HG03575 (cell line): Measurements from ENCODE around the gene ELMO1.

Experiments used
- ATAC-seq: cut with Tn5 transposase; IDR thresholded peaks from one replicate; pipeline ENCODE4 v1.9.1; 2021; ENCODE audit not compliant: unreplicated experiment, insufficient number of reproducible peaks, low FRiP score; ENCODE audit errors: extremely low read depth

ELMO1 gene

DNA sequence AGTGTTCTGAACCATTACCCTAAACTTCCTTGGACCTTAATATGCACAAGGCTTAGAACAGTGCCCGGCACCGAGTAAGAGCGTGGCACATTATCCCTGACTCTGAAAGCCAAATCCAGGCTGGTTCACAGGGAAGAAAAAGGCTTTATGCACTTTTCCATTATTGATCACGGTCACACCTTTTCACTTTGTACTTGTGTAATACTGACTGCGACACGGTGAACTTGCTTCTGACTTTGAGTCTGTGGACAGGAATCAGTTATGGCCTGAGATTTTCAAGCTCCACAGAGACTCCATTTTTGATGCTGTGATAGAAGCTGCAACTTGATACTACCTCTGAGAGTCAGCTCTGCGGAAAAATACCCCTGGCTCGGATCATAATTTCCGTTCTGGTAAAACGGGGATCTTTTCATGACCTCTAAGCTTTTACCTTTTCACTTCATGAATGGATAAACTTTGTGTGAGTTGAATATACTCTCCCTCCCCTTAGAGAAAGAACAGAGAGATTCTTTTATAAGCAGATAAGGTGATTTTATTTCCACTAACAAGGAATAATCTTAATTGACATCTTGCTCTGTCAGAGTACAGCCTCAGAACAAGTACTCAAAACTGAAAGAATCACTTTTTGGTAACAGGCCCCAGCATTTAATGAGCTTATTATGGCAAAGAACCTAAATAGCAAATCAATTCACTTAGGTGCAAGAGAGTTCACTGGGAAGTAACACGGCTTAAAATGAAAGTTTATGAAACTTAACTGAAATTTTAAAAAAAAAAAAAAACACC is 88.8 kb downstream of the ELMO1 start:
- ATAC-seq: no peak

DNA sequence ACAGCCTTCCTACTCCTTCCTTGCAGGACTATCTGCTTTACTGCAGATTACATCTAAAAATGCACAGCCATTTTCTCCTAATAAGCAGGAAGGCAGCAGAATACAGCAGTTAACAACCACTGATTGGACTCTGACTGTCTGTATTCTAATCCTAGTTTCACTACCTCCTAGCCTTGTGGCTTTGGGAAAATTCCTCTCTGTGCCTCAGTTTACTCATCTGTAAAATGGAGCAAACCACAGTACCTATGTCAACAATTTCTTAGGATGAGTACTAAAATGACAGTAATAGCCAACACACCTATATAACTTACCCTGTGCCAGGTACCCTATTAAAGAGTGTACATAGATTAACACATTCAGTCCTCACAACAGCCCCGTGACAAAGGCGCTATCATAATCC is 89.5 kb downstream of the ELMO1 start:
- no peak for ATAC-seq

DNA sequence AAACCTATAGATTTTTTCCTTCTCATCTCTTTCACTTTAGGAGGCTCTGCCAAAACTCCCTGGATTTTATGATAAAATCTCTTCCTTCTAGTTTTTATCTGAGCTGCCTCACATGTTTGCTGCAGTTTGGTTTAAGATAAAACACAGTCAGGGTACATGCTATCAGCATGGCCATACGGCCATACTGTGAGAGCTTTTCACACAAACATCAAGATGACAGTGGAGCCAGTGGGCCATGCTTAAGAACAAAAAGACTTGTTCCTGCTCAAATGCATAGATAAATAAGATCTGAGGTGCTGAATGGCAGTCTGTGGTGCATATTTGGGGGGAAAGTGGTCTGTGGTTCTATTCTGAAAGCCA is 91.0 kb downstream of the ELMO1 start:
- ATAC-seq: no peak

DNA sequence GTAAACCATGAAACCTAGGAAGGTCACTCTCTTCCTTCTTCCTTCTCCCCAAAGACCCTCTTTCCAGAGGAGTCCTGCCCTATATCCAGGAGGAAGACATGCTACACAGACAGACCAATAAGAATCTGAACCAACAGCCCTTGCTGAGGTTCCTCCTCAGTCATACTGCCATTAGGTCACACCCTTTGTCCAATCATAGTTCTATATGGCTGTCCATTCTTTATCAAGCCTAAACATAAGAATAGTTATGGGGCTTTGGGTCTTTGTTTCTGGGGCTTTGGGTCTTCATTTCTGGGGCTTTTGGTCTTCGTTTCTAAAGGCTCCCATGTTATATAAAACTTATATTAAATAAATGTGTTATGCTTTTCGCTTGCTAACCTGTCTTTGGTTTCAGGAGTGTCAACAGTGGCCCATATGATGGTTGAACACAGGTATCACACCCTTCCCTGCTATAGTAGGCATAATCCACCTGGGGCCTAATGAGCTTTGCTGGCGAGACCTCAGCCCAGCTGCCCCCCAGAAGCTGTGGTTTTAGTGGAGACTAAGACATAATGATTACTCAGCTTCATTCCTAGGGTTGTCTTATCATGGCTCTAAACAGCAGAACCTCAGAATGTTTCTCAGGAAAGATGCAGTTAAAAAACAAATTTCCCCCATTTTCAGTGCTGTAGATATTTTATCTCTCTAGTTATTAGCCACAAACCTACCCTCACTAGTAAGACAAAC is 91.6 kb downstream of the ELMO1 start:
- no peak for ATAC-seq

DNA sequence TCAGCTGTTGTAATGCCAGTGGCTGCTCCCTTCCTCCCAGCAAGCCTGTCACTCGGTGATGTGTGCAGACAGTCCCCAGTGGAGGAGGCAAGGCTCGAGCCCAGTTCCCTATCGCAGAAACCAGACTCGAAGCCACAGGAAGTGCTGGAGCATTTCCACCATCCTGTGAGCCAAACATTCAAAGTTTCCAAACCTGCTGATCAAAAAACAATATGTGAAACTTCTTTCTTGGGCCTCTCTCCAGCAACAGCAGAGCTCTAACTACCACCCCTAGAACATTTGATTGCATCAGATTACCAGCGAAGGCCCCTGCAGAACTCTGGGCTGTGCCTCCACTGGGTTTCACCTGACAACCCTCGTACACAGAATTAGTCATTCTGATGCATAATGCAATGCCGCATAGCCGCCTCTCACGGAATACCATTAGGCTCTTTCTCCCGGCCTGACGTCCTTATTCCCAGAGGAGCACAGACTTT is 94.0 kb downstream of the ELMO1 start:
- ATAC-seq: no peak

DNA sequence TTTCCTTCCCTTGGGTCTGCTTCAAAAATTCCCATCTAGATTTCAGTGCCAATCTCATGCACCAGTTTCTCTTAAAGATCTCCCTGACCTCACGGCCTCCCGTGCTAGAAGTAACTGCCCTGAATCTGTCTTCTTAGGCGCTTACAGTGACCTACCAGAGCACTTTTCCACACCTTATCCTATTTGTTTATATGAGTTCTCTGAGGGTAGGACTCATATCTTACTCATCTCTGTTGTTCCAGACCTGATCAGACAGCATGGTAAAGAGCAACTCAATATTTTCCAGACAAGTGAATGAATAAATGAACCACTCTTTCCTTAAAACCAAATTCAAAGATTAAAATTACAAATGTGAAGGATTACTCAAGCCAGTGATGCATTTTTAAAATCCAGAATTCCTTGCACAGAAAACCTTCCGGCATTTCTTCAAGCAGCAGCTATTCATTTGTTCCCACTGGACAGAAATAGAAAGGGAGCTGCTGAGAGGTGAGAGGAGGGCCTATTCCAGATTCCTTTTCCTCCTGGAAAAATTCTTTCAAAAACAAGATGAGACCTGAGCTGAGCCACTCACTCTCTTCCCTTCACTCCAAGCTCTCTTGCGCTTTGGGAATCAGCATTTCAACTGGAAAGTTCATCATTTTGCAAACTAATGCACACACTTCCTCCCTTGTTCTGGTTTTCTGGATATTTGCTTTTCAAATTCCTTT is 94.6 kb downstream of the ELMO1 start:
- ATAC-seq: no peak

DNA sequence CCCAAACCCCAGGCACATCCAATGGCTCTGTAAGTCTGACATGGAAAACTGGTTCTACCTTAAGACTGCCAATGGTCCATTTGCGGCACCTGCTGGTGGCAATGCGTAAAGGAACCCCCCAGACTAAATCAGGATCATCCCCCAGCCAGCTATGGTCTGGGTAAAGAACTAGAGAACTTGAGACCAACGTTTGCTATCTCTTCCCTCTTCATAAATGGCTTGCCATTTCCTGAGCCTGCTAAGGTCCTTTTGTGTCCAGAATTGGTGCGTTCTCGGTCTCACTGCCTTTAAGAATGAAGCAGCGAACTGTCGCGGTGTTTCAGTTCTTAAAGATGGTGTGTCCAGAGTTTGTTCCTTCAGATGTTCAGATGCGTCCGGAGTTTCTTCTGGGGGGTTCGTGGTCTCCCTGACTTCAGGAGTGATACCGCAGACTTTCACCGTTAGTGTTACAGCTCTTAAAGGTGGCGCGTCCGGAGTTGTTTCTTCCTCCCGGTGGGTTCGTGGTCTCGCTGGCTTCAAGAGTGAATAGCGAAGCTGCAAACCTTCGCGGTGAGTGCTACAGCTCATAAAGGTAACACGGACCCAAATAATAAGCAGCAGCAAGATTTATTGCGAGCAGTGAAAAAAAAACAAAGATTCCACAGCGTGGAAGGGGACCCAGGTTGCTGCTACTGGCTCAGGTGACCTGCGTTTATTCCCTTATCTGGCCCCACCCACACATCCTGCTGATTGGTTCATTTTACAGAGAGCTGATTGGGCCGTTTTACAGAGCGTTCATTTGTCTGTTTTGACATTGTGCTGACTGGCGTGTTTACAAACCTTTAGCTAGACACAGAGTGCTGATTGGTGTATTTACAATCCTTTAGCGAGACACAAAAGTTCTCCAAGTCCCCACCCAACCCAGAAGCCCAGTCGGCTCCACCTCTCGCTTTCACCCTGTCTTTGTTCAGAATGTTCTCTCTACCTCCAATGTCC is 95.4 kb downstream of the ELMO1 start:
- ATAC-seq: no peak

DNA sequence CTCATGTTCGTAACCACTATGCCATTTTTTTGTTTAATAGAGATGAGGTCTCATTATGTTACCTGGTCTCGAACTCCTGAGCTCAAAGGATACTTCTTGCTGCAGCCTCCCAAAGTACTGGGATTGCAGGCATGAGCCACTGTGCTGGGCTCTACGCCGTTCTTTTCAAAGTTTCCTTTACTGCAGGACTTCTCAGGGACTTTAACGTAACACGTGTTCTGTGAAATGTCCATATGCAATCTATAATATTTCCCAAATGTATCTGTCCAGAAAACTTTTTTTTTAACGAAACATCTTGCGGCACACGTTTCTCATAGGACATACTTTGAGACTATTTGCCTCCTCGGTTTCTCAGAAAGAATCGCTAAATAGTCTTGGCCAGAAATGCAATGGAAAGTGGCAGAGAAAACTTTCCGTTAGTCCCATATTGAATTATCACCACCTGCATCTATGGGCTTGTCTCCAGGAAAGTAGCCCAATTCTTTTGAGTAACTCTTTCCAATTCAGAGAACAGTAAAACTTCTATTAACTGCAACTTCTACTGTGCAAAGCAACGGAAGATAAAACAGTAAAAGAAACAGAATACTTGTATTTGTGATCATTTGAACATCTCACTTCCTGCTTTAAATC is 96.3 kb downstream of the ELMO1 start:
- no peak for ATAC-seq

DNA sequence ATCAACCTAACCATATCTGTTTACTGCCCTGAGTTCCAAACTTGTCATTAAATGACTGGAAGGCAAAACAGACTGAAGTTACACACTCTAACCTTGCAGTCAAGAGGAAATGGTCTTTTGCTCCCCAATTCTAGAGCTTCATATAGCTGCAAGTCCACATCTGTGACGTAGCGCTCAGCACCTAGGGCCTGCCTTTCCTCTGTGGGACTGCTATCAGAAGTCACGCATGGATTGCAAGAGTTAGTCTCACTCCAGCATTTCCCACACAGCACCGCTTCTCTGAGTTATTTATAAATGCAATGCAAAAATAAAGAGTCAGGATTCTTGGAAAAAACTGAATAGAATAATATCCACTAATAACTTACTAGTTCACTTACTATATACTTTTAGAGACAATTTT is 96.9 kb downstream of the ELMO1 start:
- no peak for ATAC-seq

DNA sequence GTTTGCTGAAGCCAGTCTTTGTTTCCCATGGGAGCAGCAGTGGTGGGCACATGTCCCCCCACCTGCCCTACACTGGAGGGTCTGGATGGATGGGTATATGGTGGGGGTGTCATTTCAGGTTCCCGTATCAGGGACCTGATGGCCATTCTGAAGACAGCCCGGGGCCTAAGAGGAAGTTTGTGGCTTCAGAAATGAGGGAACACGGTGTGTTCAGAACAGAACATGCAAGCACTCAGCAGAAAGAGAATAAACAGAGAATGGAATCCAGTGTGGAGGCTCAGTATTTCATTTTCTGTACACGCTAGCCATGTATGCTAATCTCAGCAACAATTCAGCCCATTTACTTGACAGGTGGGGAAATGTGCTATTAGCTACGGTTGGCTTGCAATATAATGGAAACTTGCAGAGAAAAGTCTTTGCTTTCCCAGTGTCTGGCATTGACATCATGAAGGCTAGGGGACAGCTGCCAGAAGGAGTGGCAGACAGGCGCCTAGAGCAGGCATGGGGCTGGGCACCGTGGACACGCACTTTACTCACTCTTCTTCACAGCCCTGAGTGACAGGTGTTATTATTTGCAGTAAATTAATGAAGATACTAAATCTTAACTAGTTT is 98.6 kb downstream of the ELMO1 start:
- no peak for ATAC-seq

DNA sequence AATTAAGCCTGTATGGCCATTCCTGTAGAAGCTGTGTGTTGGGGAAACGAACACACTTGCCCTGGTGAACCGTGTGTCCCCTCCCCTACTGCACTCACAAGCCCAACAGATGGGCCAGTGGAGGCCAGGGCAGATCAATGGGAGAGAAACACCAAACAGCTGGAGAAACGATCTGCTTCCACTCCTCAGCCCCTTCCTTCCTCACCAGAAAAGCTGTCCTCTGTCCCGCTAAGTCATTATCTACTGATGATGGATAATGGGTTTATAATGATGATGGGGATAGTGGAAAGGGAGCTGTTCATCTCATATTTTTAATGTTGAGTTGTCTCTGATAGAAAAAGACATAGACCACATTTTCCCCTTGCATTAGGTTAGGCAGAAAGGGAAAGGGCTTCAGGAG is 99.7 kb downstream of the ELMO1 start:
- ATAC-seq: no peak

DNA sequence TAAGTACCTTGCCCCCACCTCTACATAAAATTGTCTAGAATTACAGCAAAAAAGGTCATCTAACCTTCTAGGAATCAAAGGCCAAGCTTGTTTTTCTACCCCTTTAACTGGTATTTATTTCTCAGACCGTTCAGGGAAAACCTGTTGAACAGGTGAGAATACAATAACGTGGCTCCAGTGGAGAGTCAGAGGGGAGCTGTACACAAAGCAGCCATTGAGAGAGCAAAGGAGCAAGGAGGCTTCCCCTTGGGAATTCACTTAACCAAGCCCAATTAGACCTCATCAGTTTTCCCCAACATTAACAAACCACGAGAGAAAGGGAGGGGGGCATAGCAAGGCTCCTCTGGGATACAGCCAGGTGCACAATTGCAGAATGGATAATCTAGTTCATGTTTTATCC is 101.9 kb downstream of the ELMO1 start:
- no peak for ATAC-seq

DNA sequence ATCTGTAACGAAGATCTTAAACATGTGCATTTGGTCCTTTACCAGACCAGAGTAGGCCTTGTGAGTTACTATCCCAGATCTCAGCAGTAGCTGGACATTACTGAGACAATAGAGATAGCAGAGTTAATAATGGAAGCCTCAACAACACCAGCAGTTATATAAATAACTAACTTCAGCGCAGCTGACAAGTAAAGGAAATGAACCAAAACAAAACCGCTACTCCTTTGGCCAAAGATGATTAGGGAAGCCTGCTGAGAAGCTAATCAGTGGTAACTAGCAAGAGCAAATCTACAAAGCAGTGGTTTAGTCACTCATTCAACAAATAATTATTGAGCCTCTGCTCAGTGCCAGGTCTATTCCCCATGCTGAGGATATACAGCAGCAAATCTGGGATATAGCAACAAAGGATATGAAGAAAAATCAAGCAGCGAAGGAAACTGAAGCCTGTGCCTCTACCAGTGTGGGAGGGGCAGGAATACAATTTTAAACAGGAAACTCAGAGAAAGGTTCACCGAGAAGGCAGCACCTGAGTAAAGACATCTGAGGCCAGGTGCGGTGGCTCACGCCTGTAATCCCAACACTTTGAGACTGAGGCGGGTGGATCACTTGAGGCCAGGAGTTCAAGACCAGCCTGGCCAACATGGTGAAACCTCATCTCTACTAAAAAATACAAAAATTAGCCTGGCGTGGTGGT is 103.6 kb downstream of the ELMO1 start:
- ATAC-seq: no peak

DNA sequence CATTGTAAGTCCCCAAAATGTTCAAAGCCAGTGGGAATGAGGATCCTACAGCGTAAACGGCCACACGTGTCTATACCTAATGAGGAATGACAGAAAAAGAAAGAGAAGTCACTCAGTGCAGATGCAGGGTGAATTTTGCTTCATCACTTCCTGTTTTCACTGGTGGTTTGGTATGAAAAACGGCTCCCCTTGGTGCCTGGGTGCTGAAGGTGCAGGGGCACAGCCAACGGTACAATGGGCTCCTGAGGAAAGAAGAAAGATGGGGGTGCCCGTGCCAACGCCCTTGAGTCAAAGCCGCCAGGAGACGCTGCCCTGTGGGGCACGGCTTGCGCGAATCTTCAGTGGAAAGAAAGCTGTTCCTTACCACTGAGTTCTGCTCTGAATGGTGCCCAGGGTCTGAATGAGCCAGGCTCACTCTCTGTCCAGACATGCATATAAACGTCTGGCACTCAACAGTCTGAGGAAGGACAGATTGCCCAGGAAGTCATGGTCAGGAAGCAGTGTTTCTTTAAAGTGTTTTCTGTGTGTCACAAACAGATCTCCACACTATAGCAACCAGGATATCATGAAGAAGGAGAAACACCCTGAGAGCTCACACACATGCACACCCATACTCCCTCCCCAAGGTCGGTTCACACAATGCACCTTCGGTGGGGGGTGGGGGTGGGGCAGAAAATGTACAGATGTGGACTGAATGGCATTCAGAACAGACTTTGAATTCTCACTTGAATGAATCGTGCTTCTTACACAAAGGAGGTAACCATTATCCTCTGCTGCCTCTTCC is 105.8 kb downstream of the ELMO1 start:
- ATAC-seq: no peak

DNA sequence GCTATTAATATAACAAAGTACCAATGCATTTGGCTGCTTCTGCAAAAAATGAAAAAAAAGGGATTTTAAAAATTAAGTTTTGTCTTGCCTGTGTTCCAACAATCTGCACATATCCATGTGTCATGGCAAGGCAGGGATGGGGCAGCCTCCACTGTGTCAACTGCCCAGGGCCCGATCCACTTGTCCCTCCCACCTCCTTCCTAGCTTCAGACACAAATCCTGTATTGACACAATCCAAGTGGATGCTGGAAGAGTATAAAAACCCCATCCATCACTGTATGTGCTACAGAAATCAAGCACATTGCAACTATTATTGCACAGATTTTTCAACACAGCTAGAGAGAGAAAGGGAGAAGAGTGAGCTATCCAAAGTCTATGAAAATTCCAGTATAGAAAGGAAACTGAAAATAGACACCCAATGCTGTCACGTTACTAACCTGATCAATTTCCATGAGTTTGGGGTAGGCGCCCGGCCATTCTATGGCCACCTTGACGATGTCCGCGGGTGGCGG is 106.4 kb downstream of the ELMO1 start:
- no peak for ATAC-seq

DNA sequence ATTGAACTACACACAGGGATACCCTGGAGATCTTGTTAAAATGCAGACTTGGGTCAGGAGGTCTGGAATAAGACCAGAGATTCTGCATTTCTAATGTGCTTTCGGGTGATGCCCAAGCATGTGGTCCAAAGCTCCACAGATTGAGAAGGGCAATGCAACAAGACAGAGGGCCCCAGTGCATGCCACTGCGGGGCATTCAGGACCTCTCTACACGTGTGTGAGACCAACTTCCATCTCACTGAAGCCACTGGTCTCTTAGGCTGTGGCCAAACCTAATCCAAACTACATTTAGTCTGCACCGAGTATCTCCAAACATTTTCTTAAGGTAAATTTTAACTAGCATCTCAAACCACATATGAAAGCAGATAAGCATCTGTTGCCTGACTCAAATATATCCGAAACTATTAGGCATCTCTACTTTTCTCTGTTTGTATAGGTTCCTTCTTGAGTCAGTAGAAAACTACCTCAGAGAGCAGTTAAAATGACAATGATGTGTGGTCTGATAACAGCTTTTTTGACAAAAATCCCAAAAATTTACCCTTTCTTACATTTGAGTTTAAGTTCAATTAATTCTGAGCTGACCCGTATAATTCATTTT is 107.5 kb downstream of the ELMO1 start:
- peak; percentile 35 for ATAC-seq
